SU-DHL-6 (cell line): Measurements from ENCODE around the gene AGAP1.

ENCODE experiments used
- CTCF ChIP-seq: fragments of 200-600 bp; sonication (generic); IDR thresholded peaks from one replicate; pipeline ENCODE4 v1.5.1; 2017; ENCODE audit warnings: antibody characterized with exemption, mild to moderate bottlenecking, low read length, moderate library complexity; ENCODE audit not compliant: insufficient read depth, poor library complexity, severe bottlenecking
- EZH2phosphoT487 ChIP-seq: fragments of 200-600 bp; sonication (generic), shearing (Covaris generic); conservative IDR thresholded peaks from 2 replicates; pipeline ENCODE4 v1.6.1; 2018; ENCODE audit warnings: mild to moderate bottlenecking, antibody characterized with exemption, low read length, moderate library complexity, mixed read lengths

GRCh38 chr2:235537186-235537585 lies 43.3 kb downstream of the AGAP1 start:
- TF ChIP-seq CTCF: no peak
- TF ChIP-seq EZH2phosphoT487: no peak
